NCI-H345 (cell line): ENCODE results near the gene ADAMTS3.
A peak's percentile ranks its signal among the peaks of the same experiment; 100 is the strongest.

Experiments
- DNase-seq: peaks from one replicate; lab custom pipeline; 2025; lab: John Stamatoyannopoulos, UW

ADAMTS3 gene

DNA sequence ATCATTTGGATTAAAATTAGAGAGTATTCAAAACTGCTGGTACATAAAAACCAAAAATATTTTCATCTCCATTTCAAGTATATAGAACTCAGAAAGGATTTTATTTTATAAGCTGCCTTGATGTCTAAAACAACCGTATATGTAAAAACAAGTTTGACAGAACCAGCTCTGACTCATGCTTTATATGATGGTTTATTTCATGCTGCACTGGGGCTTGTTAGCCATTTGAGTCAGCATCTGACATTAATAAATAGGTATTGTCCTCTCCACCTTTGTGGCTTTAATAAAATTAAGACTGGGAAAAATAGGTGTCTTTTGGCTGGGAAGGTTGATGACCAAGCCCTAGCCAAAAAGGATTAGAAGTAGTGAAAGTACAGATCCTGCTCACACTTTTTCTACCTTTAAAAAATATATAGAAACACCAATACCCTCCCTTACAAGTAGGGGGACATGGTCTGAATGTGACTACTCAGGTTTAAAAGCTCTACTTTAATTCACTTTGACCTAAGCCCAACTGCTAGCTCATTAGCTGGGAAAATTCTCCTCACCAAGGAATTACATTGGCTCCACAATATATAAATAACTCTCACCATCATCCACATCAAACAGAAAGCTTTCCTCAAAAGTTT, 228.1 kb downstream of the ADAMTS3 start:
- no peak for DNase-seq

DNA sequence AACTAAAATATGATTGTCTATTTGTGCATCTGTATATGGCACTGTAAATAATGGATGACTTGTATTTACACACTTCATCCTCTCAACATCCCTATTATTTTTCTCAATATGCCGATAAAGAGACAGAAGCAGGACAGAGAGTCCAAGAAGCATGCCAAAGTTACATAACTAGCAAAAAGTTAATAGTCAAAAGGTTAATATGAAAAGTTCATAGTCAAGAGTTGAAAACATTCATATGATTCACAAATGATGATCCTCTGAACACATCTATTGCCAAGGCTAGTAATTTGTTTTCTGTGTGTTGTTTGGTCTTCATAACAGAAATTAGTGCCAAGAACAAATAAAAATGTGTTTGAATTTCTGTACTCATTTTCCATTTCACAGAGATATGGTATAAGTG, 231.0 kb downstream of the ADAMTS3 start:
- DNase-seq, result no peak

DNA sequence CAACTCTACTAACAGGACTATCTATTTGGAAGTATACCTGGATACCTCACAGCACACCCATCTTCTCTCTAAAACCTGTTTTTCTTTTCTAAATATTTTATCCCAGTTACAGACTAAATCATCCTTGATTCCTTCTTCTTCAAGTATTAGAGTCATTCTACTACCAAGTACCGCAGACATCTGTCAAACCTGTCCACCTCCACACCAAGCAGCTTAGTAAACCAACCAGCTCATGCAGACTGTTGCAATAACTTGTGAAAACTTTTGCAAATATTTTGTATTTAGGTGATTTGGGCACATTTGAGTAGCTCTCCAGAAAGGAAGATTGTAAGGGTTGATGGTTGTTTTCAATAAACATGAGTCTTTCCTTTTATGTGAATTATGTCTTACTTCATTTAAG, 238.6 kb downstream of the ADAMTS3 start:
- no peak for DNase-seq

DNA sequence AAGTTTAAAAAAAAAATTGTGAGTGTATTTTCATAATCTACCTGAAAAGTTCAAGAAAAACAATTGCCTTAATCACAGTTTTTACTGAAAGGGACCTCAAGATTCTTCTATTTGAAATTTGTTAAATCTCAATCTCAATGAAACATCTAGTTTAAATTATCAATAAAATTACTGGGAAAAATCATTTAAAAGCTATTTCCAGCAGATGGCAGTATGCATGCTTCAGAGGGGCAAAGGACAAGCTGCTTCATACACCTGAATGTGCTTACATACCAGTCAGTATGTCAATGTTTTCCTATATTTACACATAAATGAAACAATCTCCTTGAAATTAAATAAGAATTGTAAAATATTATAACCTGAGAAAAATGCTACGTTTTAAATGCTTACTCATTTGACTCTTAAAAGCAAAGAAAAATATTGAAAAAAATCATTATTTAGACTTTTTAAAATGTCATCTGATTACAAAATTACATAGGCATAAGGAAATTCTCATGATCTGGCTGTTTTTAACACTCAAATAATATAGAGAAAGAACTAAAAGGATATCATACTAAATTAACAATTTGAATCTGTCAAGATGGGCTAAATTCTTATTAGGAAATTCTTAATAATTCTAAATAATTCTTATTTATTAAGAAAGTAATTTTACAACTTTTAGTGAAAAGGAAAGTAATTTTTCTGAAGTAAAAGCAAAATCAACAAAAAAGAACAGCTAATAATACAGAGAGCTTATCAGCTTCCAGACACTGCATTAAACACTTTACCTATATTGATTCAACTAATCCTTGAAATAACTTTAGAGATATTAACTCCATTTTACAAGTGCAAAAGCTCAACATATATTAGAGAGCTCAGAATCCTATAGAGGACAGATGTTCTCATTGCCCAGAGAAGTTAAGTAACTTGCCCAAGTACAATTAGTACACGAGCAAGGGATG, 242.1 kb downstream of the ADAMTS3 start:
- DNase-seq, result peak; percentile 36

DNA sequence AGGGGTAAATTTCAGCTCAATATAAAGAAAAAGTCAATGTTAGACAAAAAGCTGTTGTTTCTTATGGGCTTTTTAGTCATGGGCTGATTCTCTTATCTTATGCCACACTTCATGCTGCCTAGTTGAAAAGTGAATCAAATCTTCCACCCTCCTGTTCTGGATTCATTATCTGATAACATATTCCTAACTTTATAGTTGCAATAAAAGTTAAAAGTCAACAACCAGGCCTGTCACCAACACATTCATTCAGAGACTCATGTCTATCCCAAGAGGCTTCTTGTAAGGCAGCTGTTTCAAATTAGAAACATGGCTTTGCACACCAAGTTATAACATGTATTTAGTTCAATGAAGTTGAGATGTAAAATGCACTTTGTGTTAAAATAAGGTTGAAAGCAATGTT, 243.8 kb downstream of the ADAMTS3 start:
- no peak for DNase-seq

DNA sequence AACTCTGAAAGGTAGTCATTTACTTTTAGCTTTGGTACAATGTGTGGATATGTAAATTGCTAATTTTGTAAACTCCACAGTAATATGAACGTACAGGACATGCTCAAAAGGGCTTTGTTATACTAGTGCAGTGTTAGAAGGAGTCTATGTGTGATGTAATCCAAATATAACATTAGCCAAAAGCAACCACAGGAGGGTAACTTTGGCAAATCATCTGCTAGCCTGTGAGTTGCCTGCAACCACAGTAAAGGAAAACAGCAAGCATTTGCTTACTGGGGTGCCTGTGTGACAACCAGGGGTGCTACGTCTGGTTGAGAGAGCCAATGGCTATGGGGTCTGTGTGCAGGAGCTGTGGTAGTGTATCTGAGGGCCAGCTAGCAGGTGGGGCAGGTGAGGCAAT, 245.8 kb downstream of the ADAMTS3 start:
- no peak for DNase-seq

DNA sequence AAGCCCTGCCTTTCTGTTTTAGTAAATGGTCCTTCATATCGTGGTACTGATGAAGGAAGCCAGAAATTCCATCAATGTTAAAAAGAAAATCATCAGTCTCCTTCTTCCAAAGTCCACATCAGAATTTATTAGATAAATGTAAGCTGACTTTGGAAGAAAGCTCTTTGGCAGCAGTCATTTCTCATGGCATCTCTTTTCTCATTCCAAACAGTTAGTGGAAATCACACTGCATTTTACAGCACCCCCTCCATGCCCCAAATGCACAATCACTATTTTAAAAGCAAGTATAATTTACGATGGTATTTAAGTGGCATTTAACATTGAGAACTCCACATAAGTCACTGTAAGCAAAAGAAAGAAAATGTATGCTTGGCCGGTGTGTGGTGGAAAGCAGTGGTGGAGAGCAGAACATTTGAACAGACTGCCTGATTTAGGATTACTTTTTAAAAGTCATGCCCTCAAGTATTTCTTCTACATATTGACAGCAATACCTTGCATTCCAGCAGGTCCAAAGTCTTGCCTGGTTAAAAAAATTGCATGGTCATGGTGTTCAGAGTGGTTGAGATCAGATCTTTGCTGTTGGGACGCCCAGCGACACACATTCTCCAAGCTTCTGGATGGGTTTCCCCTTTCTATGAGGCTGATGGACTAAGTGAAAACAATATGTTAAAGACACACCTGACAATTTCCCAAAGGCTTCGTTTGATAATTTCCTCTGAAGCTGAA, 248.6 kb downstream of the ADAMTS3 start:
- DNase-seq, result no peak

DNA sequence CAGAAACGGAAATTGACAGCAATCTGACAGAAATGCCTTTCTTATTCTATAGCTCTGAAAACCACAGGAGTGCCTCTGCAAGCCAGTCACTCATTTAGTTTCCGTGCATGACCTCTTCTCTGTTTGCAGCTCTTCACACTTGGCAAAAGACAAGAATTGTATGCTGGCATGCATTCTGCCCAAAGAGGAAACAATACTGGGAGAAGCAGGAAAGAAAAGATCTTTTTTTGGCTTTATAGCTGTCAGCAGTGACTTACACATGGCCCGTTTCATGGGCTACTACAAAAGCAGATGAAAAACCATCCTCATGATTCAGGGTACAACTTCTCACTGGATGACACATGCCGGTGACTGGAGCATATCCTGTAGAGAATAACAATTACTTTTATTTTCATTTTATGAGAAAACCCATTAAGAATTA, 249.4 kb downstream of the ADAMTS3 start:
- no peak for DNase-seq

DNA sequence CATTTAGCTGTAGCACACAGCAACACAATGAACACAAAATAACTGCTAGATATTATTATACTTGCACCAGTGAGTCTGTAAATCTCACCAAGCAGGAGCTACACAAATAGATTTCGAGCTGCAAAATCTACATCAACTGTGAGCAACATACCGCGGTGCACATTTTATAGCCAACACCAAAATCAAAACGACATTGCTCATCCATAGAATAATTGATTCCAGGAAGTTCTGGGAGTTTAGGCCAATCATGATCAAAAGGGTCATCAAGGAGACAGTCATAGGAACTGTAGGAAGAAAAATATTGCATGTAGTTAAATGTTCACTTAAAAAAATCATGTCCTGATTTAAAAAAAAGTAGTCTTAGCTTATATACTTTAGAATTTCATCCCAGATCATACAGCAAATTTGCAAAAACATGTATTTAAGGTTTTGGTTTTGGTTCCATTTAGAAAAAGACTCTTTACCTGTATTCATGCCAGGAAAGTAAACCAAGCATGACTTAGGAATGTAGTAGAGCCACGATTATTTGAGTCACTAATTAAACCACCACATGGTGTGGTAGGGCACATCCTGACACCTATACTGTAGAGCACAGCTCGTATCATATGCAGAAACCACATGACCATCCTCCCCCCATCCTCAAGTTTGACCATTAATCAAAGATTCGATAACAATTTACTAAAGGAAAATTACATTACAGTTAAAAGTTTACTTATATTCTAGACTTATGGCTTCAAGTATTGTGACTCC, 250.4 kb downstream of the ADAMTS3 start:
- DNase-seq, result no peak

DNA sequence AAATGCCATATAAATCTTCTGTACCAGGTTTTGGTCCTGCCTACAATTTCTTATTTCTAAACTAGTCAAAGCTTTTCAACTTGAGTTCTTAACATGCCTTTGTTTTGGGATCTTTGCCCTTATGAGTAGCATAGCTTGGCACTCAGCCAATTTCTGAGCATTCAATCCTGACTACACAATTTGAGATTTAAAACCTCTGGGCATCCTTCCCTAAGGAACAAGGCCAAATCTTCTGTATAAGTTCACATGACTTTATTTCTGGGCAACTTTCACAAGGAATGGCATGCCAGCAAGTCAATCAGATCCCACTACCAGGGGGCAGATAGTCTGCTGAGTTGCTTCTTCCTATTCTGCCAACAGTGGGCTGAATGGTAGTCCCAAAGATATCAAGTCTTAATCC, 254.2 kb downstream of the ADAMTS3 start:
- DNase-seq, result peak; percentile 15

DNA sequence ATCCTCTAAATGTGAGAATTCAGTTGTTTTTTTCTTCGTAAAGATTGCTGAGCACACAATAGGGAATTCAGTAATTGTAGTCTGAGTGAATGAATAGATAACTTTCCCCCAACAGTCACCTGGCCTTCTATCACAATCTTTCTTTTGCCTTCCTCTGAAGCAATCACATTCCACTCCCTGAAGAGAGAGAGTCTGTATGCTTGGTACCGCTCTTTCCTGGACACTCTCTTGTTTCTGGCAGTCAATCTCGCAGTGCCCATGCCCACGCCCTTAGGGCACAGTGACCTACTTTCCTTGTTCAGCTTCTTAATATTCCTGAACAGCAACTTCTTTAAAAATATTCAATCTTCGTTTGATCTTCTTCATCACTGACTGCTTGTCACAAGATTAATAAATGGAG, 255.9 kb downstream of the ADAMTS3 start:
- DNase-seq, result no peak

DNA sequence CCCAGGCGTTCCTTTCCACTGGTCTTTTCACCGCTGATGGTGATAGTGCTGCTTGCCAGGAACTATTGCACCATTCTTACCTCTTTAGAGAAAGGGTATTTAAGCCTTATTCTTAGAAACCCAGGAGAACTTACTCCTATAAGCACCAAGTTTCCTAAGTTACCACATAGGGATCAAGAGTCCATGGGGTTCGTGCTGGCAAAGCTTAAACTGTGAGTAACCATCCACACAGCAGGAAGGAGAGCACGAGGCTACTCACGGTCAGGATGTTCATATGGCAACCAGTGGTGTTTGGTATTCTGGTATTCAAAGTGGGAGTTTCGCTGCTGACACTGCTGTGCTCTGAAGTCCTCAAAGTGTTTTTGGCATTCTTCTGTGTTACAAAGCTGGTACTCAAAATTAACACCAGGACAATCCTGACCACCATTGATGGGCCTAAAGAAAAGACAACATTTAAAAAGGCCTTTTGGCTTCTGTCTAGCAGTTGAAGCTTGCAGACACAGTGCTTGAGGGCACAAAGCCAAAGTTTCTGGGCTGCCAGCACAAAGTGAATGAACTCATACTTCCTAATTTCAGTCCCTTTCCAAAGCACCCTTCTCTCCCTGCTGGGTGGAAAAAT, 256.9 kb downstream of the ADAMTS3 start:
- DNase-seq, result no peak

DNA sequence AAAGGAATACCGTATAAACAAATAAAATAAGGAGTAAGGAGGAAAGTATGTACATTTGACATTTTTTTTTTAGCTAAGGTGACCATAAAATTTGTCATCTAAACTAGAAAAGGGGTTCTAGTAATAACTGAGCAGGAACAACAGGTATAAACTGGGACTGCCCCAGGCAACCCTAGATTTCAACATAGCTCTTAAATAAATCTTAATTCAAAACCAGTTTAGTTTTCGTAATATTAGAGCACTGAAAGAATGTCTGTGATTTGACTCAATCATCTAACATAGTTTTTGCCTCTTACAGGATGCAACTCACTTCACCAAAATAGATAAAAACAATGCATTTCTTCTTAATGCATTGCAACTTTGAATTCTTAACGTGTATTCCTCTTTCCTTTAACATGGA, 257.7 kb downstream of the ADAMTS3 start:
- no peak for DNase-seq

DNA sequence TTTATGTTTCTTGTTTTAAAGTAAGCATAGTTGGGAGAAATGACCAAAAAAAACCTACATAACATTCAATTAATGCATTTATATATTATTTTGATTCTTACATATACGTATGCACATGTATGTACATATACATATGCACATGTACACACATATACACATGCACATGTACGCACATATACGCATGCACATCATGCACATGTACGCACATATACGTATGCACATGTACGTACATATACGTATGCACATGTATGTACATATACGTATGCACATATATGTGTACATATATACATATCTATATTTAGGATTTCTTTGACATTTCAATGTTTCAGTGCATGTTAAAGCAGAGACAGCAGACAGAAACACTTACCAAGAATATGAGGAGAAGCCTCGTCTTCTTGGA, 263.4 kb downstream of the ADAMTS3 start:
- DNase-seq, result no peak

DNA sequence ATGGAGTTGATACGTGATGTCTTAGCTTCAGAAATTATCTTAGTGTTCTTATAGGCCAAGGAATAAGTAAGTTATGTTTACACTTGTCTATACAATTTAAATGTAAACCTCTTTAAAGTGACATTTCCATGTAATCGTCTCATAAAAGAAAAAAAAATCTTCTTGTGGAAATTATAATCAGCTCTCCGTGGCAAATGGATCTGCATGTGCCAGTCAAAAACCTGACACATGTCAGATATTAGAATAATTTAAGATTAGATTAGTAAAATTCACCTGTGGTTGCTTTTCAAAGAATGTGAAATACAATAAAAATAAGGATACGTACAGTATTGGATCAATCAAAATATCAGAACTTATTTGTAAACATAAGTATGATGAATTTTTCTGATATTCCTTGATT, 263.9 kb downstream of the ADAMTS3 start:
- no peak for DNase-seq

DNA sequence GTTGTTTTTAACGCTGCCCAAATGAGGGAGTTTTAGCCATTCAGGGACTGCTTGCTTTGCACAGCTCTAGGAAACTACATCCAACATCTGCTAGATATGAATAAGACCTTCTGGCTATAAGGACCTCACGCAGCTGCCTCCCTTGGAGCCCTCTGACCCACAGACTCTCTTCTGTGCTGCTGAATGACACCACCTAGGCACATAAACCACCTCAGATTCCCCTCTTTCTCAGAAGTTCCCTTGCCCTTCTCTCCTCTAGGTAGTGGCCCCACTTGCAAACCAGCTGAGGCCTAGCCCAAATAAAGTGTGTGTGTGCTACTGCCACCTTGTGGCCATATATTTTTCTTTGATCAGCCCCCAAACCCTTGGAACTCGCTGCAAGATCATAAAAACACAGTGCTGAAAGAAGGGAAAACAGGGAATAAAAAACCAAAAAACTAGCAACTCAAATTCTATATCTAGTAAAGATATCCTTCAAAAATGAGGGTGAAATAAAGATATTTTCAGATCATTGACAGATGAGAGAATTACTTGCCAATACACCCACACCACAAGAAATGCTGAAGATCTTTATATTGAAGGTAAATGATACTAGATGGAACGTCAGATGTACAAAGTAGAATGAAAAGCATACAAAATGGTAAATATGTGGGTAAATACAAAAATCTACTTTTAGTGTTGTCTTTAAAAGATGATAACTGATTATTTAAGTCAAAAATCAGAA, 265.9 kb downstream of the ADAMTS3 start:
- peak; percentile 39 for DNase-seq

DNA sequence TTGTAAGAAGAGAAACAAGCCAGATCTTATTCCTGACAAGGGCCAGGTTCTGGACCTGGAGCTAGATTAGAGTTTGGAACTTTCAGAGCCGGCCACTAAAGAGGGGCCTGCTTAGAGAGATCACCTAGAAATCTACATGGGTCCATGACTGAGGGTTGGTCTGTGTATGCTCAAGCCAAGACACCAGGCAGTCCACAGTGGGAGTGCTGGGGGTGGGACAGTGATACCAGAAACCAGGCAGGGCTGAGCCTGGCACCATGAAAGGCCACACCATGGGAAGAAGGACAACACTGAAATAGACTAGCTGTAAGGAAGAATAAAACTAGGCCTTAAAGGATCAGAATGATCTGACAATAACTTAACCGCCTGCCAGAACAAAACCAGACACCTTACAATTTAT, 267.3 kb downstream of the ADAMTS3 start:
- DNase-seq, result no peak

DNA sequence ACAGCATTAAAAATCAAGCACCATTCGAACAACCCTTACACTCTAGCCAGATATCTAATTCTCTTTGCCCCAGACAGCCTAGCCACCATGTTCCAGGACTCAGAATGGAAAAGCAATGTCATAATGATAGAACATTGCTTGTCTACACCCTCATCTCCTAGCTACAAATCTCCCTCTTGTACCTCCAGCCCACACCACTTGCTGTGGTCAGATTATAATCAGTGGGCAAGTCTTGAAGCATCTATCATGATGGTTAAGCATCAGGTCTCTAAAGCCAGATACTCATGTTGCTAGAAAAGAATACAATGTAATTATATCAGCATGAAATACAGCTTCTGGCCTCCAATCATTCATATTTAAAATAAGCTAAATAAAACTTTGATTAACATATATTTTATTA, 268.9 kb downstream of the ADAMTS3 start:
- no peak for DNase-seq

DNA sequence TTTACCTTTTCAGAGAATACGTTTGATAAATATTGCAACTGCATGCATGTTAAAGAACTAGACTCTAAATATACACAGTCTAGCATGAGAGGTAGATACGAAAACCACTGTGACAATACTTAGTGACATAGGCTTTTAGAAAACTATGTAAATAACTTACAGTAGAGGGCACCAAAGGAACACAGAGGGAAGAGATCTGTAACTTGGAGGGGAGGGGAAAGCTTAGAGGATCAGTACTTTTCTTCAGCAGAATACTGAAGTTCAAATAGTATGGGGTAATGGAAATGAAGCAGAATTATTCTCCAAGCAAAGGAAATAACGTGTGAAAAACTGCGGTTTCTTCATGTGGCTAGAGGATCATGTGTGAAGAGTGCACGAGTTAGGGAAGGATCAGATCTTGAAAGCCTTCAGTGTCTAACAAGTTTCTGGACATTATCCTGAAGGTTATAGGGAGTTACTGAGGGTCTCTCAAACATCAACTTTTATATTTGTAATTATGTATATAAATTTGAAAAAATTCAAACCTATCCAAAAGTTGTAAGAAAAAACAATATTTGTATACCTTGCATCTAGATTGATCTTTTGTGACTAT, 273.0 kb downstream of the ADAMTS3 start:
- peak; percentile 33 for DNase-seq

DNA sequence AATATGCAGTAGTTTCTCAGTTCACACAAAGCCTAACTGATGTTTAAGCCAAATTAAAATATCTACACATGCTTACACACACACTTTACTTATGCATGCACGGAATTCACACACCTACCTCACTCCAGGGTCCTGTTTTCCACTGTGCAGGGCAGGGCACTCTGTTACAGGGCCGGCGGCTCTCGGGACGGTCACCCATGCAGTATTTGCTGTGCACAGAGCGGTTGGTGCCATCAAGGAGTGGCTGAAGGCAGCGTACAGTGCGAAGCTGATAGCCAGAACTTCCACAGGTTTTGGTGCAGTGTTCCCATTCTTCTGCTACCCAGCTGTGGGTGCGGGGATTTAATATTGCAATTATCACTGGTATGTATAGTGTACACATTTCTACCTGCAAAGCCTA, 278.3 kb downstream of the ADAMTS3 start:
- DNase-seq, result no peak

DNA sequence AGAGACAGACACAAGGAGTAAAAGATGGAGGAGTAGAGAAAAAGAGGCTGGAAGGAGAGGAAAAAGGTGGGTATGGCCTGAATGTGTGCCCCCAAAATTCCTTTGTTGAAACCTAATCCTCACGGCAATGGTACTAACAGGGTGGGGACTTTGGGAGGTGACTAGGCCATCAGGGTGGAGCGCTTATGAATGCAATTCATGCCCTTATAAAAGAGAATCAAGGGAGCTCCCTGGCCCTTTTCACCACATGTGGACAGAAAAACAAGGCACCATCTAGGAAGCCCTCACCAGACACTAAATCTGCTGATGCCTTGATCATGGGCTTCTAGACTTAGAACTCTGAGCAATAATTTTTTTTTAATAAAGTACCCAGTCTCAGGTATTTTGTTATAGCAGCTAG, 282.1 kb downstream of the ADAMTS3 start:
- no peak for DNase-seq
